Left forelimb (tissue), 1 donor: Measurements from ENCODE around the gene GCG.

Source experiments
- DNase-seq: peaks from one replicate; pipeline ENCODE4 v3.0.0-alpha.2; 2018; ENCODE audit warnings: low spot score

Gene GCG

DNA sequence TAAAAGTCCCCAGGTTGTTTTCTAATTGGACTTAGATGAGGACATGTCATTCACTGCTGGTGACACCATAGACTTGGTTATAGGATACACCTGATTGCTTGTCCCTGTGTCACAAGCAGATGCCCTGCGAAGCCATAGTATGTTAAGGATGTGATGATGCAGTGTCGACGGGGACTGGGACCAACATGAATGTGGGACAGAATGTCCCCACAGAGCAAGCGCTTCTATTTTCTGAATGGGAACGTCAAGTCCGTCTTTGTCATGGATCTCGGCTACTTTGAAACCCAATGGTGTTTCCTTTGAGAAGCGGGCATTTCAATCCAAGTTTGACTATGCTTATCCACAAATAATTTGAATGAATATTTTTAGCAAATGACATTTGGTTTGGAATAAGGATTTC, 2.1 kb downstream of the GCG start:
- no peak for DNase-seq

DNA sequence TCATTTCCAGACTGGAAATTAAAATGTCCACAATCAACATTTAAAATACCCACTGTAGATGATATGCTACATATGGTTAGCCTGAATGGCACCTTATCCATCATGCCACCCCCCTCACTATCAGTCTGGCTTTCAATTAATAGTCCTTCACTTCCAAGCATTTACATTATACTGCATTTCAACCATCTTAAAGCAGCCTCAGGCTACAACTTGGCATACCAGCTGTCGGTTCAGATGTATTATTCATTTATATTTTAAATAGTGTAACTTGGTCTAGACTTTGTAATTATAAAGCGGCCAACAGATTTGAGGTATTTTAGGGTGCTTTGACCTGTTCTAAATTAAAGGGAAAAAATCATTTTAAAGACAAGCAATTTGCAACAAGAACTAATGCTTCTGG, 2.6 kb downstream of the GCG start:
- no peak for DNase-seq

DNA sequence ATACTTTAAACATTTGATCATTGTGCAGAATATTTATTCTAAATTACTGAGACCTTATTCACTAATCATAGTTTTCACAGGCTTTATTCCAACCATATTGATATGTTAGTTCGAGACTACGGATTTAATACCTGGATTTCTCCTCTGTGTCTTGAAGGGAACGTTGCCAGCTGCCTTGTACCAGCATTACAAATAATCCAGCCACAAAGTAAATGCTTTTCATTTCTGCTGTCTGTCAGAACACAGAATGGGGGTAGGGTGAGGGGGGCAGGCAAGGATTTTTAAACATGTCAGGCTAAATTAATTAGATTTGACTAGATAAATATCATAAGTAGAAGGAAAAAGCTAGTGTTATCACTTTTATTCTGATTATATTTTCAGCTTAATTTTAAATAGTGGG, 3.1 kb downstream of the GCG start:
- no peak for DNase-seq

DNA sequence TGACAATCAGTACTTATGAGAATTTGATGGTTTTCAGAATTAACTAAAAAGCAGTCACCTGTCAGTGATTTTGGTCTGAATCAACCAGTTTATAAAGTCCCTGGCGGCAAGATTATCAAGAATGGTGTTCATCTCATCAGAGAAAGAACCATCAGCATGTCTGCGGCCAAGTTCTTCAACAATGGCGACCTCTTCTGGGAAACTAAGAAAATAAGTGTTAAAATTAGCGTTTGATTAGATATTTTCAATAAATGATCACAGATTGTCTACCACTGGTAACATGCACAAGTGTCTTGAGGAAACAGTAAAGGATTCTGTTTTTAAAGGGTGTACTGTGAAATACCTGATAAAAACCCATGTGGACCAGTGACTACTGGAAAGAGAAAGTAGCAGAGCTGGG, 8.1 kb downstream of the GCG start:
- DNase-seq, result no peak

DNA sequence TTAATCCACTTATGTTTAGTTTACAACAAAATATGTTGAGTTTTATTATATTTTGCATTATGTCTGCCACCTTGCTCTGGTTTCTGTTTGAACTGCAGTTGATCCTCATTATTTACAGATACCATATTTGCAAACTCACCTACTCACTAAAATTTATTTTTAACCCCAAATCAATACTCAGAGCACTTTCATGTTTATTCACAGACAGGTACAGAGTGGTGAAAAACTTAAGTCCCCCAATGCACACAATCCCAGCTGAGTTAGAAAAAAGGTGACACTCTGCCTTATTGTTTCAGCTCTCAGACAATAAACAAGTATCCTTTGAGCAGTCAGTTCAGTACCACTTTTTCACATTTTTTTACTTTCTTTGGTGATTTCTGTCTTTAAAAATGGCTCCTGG, 13.7 kb downstream of the GCG start:
- no peak for DNase-seq

DNA sequence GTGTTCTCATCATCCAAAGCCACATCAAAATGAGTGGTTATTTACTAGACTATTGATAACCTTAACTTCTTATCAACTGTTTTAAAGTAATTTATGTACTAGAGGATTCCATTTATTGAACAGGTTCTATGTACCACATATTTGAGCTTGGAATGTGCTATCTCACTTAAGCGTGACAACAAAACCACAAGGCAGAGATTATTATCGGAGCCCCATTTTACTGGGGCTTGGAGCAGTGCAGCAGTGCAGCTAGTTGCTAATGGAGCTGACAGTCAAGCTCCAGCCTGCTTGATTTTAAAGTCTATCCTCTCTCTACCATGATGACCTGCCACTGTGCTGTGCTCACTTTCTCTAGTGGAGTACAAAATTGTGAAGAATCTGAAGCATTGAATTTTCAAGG, 24.6 kb downstream of the GCG start:
- no peak for DNase-seq

DNA sequence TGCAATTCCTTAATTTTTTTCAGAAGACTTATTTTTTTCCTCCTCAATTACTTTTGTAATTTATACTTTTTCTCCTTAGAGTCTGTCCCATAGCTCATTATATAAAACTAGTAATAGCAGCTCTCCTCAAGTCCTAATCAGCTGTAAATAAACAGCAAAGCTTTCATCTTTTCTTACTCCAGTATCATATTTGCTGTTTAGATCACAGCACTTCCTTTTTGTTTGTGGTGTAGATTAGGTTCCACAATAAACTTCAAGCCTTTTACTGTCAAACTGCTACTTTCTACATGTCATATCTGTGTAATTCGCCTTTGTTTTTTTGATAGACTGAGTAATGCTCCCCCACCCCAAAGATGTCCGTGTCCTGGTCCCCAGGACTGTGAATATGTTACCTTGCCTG, 25.5 kb downstream of the GCG start:
- no peak for DNase-seq

DNA sequence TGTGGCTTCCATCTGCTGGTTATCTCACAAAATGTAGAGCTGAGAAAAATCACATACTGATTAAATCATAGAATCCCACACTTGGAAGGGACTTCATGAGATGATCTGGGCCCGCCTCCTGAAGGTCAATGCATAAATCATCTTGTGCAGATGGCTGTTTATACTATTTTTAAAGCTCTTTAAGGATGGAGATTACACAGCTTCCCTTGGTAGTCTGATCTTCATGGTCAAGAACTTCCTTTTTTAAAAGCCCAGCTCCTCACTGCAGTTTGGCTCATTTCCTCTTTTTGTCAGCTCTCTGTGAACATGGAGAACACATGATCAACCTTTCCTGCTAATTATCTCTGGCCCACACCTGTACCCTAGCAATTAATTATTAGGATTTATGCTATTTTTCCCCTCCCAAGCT, 25.9 kb downstream of the GCG start:
- DNase-seq, result no peak

DNA sequence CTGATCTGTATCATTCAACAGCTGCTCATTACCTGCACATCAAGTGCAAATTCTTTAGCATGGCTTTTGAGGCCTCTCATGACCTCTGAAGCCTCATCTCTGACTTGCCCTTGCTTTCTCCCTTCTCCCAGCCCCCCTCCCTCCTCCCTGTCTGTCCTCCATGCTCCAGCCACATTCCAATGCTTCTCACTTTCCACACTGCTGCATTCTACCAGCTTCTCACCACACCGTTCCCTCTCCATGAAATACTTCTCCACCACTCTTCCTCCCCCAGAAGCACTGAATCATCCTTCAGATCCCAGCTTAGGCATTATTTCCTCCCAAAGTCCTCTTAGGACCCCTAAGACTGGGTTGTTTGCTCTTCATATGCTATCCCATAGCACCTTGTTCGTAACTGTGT, 26.9 kb downstream of the GCG start:
- no peak for DNase-seq

DNA sequence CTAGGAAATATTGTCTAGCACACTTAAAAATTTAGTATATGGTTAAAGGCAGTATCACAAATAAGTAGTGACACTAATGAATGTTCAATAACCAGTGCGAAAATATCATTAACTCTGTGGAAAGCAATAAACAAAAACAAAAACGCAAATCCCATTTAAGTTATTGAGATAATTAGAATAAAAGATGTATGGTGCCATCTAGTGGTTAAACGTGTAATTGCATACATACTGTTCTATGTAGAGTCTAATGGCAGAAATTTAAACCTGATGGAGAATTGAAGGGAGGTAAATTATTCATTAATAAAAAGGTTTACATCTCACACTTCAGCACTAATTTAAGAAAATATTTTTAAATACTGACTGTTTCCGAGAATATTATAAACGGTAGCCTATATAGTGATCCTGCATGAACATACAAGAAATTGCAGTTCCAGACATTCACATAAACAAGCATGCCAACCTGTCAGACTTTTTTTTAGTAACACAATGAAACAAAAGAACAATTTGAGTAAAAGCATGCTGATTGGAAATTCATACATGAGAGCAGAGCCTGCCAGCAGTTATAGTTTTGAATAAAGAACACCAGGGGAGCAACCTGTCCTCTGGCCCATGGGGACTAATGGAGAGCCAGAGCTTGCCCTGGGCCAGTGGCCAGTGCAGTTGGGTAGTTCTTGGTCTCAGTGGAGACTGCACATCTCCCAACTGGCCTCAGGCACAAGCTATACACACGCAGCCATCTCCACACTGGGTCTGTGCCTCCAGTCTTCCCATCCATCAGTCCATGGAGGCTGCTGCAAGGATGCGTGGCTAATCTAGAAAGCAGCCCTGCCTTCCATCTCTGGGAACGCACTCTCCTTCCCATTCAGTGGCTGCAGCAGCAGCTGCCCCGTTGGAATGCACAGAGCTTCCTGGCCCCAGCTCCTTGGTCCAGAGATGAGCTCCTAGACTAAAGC, 28.0 kb downstream of the GCG start:
- no peak for DNase-seq

DNA sequence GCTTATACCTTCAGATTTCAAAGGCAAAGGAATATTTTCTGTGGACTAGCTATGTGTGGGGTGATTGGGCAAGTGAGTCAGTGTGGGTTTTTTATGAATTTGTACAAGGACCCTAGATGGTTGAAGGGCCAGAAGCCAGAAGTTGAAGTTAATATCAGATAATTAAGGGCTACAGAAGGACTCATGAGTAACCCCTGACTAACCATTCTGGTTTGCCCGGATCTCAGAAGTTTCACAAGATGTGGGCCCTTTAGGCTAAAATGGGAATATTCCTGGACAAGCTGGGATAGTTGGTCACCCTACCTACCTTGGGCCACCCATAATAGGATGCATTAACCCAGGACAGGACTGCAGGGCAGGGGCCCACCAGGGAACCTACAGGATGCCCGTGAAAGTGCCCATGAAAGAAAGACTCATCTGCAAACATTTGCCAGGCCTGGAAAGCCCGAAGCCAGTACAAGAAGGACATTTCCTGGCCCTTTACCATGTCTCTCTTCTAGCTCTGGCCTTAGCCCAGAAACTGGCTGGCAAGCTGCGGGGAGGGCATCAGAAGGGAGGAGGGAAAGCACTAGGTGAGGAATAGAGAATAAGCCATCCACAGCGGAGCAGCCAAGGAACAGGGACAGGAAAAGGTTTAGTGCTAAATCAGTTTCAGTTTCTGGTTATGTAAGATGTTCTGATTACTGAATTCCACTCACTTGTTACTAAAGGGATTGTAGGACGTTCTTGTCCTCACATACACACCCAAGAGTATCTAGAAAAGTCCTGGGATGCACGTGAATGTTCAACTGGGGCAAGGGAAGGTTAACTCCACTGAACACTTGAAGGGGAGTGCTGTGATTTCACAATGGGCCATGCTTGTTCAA, 33.6 kb downstream of the GCG start:
- no peak for DNase-seq

DNA sequence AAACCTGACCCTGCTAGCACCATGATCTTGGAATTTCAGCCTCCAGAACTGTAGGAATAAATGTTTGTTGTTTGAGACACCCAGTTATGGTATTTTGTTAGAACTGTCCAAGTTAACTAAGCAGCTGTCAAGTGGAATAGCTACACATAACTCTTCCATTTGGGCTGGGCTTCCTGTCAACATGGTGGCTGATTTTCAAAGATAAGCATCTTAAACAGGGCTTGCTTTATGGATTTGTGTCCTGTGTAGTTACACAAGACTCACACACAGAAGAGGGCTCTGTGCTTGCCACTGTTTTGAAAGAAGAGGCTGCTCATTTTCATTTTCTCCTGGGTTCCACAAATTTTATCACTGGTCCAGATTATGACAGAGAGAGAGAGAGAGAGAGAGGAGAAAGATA, 35.7 kb downstream of the GCG start:
- no peak for DNase-seq

DNA sequence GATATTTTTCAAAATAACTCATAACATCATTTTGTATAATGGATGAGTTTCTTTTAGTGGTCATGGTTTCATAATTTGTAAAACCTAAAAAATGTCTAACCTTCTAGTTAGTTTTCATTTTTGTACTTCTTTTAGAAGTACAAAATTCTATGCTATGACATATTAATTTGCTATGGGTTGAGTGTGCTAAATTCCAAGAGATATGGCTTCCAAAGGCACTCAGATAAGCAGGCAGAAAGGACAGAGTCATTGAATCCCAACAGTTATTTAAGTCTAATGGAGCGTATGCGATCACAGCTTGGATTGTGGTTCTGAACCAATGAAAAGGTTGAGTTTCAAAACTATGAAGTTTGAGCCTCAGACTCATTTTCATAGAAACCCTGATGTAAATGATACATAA, 37.0 kb downstream of the GCG start:
- DNase-seq, result no peak

DNA sequence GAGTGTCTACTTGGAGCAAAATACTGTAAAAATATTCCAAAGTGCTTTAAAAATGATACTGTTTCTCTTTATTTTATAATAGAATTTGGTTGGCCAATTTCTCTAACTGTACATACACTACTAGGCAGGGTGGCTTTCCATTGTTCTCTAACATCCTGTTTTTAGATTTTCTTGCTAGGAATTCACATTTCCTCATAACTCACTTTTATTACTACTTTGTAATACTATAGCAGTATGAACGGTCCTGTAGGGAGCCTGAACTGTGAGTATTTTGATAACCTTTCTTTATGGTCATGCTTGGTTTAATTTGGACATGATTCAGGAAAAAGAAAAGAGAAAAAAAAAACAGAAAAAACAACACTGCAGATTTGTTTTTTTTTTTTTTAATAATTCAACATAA, 37.8 kb downstream of the GCG start:
- no peak for DNase-seq

DNA sequence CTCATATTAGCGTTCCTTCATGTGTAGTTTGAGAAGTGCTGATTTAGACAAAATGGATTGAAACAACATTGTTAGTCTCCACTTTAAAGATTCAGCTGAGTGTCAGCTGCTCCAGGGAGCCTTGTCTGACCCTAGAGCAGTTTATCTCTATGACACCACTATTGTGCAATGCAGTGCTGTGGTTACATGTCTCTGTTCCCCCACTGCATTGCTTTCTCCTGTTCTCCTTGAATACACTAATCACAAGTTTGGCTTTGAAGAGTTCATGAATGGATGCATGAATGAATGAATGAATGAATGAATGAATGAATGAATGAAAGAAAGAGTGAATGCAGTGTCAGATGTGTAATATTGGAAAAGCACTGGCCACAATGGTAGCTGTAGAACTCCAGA, 38.3 kb downstream of the GCG start:
- no peak for DNase-seq

DNA sequence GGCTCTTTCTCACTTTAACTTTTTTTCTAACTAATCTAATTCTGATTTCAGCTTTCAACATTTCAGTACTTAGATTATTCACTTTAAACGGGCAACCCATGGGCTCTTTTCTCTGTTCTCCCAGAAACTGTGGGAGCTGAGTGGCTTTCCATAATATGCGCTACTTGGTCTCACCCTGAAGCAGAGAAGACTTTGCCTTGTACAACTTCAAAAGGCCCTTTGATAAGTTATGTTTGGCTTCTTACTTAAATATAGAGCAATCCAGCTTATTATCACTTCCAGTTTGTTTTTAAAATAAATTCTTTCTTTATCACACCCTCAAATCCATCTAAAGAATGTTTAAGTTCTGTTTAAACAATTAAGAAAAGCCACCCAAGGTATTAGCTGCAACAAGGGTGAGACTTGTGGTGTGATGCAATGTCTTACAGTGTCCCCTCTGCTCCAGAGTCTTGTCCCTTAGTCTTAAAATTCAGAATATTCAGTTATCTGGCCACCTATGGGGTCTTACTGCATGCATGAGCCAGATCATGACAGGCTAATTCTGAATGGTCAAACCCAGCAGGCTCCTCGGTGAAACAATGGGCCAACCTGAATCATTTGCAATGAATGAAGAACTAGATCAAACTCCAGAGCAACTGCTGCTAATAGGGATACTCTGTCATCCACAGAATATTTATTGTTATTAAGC, 38.8 kb downstream of the GCG start:
- DNase-seq, result no peak

DNA sequence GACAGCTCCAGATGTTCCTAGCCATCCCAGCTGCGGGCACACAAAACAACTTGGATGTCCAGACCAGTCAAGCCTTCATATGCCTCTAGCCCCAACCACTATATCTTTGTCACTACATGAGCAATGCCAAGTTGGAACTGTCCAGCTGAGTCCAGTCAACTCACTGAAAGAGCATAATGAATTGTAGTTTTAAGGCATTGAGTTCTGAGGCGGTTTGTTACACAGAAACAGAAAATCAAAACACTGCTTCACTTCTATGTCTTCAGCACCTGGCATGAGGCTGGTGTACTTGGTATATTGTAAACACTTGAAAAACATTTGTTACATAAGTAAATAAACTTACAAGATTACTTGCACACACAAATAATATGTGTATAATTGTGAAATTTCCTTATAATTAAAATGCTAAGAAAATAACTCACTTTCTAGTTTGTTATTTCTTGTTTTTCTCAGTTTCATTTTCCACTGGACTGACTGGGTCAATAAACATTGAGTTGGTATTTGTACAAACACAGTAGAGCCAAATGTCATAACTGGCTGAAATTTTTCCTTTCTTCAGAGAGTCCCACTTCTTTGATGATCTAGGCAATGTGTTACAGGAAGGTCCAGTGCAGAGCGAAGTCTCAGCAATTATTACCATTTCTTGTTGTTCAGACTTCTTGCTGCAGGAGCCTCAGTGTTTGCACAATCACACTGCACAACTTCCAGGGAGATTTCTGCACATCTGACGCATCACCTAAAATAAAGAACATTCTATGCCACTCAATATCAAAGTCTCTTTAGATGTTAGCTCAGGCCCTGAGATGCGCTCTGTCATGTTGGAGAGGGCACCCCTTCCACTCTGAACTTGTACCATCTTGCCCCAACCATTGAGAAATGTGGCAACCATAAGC, 39.8 kb downstream of the GCG start:
- no peak for DNase-seq

DNA sequence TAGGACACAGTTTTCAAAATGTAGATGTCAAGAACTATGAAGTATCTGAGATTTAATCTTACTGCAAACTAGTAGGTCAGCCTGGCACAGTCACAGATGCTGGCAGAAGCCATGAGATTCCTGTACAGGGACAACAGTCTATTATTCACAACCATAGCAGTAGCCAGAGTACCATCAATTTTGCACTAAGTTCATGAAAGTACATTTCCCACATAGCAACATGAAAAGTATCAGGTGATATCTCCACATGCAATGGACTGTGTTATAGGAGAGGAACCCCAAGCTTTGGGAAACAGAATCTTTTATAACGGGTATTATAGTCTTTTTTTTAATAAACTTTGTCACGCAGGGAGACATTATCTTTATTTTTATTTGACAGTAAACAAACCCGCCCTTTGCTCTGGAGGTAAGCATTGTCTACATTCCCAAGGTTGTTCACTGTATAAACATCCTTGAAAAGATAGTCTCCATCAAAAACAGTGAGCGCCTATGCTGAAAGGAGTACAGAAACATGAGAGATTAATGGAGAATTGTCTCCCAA, 44.6 kb downstream of the GCG start:
- DNase-seq, result no peak

DNA sequence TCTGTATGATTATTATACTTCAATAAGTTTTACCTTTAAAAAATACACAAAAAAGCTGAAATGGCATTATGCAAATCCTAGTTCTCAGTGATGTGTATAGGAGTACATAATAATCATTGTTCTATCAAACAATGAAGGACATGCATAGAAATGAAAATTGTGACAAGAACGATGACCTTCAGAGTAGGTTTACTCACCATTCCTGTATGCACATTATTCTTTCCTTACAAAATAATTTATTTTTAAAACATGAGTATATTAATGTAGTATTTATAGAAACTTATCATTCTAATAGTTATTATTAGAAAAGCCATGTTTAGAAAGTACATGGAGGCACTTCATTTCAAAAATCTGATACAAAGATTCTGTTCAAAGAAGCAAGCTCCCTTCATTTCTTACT, 45.3 kb downstream of the GCG start:
- DNase-seq, result no peak

DNA sequence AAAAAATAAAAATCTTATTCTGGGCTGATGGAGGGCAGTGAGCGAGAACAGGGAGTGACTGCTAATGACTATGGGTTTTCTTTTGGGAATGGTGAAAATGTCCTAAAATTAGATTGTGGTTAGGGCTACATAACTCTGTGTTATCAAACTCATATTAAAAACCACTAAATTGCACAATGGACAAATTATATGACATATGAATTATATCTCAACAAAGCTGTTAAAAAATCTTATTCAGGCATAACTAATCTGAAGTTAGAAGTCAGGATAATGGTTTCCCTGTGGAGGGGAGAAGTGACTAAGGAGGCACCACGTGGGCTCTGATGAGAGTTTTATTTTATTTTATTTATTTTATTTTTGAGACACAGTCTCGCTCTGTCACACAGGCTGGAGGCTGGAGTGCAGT, 45.9 kb downstream of the GCG start:
- no peak for DNase-seq

DNA sequence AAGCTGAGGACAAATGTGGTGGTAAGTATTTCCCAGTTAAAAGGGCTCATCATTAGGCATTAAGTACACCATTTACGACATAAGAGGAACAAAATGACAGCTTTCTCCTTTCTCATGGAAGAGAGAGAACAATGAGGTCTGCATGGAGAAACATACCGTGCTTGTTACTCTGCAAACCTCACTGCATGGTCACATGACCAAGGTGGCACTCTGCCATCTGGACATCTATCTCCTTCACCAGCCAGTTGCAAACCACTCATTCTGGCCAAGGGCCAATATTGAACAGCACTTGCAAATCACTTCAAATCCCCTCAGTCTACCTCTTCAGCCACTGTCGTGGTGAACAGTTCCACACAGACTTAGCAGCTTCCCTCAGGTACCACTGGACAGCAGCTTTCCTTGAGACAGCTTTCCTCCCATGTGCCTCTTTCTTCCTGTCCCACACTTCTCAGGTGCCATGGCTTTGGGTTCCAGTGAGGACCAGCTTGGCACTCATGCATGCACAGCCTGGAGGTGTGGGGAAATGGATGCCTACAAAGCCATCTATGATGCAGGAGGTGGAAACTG, 48.5 kb downstream of the GCG start:
- DNase-seq, result no peak
